Kasumi-1 (cell line): Measurements from ENCODE around the gene TEKT4.
"Not testable (repeated sequence)": the region's sequence is repeated elsewhere in the genome, so short reads cannot be mapped to it uniquely, and the experiment has no call there.

Source experiments
- DNase-seq, 2 experiments: peaks; one replicate each; lab custom pipeline; 2025; lab: John Stamatoyannopoulos, UW

TEKT4 gene

DNA sequence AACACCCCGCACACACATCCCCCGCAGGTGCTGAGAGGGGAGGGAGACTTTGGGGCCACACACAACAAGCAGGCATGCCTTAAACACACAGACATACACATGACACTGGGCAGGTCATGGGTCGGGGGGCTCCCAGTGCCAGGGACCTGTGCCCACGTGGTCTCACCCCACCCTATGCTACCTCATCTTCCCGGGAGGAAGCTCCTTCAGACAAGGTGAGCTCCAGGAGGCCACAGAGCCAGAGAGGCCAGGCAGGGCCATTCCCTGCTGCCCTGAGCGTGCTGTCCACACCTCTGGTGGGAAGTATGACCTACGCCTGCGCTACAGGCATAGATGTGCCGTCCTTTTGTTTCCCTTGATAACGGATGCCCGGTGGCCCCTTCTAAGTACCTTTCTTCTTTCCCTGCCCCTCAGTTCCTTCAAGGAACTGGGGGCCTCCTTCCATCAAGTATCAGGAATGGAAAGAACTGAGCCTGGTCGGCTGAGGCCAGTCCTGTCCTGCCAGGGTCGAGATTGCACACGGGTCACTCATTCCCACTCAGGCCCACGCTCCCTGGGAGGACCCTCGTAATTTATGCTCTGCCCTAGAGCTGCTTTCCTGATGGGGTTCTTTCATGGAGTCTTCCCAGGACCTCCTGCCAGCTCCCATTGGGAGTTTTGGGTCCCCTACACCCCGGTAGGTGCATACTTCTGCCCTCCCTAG lies 4.7 kb downstream of the TEKT4 start:
- DNase-seq: no peak

DNA sequence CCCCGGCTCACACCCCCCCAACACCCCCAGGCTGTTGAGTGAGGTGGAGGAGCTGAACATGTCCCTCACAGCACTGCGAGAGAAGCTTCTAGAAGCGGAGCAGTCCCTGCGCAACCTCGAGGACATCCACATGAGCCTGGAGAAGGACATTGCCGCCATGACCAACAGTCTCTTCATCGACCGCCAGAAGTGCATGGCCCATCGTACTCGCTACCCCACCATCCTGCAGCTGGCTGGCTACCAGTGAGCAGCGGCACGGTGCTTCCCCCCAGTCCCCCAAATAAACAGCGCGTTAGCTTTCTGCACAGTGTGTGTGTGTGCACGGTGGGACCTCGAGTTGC lies 5.3 kb downstream of the TEKT4 start:
- DNase-seq: no peak

- DNase-seq: no peak
These were observed 5.9 kb downstream of the TEKT4 start for GRCh38 chr2:94877129-94877528.

GRCh38 chr2:94878575-94878974 lies 7.3 kb downstream of the TEKT4 start:
- DNase-seq: not testable (repeated sequence)

- no peak for DNase-seq
These were observed 8.2 kb downstream of the TEKT4 start for GRCh38 chr2:94879314-94879981.

- no peak for DNase-seq
These were observed 8.8 kb downstream of the TEKT4 start for GRCh38 chr2:94879982-94880377.

DNA sequence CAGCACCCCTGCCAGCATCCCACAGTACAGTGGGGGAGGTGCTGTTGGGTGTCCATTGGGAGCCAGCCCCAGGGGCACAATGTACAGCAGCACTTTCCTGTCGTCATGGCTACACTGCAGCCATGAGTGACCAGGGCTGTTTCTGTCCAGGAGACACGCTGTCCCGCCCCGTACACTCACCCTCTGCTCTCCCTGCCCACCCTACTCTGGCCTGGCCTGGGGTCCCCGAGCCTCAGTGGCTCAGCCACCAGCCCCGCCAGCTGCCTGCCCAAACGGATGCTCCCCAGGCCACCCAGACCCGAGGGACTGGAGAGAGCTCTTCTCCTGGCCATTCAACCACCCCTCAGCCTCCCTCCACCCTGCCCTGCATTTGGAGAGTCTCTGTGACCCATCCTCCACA lies 9.3 kb downstream of the TEKT4 start:
- DNase-seq: no peak

GRCh38 chr2:94881070-94881469 lies 9.8 kb downstream of the TEKT4 start:
- no peak for DNase-seq

- DNase-seq: no peak
These were observed 19.0 kb downstream of the TEKT4 start for GRCh38 chr2:94890234-94890633.

- DNase-seq: not testable (repeated sequence)
These were observed 24.0 kb downstream of the TEKT4 start for GRCh38 chr2:94895273-94895672.

- DNase-seq: not testable (repeated sequence)
These were observed 35.7 kb downstream of the TEKT4 start for GRCh38 chr2:94906976-94907375.

DNA sequence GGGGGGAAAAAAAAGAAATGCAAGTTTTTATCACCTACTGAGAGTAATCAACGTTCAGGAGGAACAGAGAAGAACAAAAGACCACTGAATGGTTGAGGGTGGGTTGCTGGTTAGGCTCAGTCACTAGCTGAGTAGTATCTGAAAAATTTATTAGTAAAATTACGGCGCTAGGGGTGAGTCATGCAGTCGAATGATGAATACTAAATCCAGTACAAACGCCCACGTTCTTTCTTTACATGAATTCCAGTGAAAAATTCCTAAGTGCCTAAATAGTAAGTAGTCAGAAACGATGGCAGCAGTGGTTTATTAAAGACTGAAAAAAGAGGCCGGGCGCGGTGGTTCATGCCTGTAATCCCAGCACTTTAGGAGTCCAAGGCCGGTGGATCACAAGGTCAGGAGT lies 52.0 kb downstream of the TEKT4 start:
- no peak for DNase-seq

DNA sequence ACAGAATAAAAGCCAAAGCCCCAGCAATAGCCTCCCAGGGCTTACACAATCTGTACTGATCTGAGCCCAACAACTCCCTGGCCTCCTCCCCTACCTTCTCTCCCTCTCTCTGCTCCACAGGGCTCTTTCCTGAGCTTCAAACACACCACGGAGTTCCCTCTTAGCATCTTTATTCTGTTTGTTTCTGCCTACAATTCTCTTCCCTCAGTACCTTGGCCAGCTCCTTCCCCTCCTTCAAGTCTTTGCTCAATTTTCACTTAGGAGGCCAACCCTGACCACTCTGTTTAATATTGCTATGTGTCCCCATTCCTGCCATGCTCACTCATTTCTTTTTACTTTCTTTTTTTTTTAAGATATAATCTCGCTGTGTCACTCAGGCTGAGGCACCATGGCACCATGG lies 53.8 kb downstream of the TEKT4 start:
- DNase-seq: not testable (repeated sequence)
